ENCODE data around the gene PLXDC2.
"Not testable (repeated sequence)": the region's sequence is repeated elsewhere in the genome, so short reads cannot be mapped to it uniquely, and the experiment has no call there.

Gene PLXDC2

GRCh38 chr10:19979628-19980027, 163.4 kb downstream of the PLXDC2 start:
- DNase-seq (ENCODE audit: low read depth), result no peak

DNA sequence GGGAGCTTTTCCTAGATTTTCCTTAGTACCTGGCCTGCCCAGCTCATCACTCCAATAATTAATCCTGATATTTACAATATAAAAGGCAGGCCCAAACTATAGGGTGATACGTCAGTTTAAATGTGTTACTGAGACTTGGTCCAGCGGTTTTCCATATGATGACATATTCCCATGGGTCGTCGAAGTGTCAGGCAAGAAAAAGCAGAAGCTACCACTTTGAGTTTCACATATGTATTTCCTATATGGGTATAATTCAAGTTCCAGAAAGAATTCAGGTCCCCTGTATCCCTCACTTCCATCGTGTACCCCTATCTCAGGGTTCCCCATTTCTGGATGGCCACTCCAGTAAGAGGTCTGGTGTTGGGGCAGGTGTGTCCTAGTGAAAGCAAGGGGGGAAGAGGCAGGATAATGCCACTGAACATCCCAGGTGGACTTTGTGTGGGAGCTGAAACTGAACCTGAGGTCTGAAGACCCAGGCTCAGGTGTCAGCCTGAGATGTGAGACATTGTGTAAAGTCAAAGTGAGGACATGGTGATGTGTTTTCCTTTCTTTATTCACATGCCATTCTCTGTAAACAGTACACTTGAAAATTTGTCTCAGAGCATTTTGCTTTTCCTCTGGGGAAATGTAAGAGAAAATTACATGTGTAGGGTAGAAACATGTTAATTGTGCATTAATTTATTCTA, 167.8 kb downstream of the PLXDC2 start:
- DNase-seq (ENCODE audit: low read depth), result no peak

DNA sequence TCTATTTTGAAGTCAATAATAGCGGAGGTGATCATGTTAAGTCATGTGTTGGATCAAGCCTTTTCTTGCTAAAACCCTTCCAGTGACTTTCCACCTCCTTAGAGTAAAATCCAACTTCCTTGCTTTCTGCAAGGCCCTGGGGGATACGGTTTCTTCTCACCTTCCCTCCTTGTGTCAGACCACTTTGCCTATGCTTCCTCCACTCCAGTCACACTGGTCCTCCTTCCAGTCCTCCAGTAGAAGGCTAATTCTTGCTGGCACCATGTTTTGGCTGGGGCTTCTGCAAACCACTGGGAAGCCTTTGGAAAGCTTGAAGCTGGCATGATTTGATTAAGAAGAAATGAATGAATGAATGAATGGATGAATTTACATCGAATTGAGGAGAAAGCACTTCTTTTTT, 169.5 kb downstream of the PLXDC2 start:
- DNase-seq (ENCODE audit: low read depth), result no peak

- no peak for DNase-seq (ENCODE audit: low read depth)
Observed at GRCh38 chr10:19986591-19986990, 170.4 kb downstream of the PLXDC2 start.

DNA sequence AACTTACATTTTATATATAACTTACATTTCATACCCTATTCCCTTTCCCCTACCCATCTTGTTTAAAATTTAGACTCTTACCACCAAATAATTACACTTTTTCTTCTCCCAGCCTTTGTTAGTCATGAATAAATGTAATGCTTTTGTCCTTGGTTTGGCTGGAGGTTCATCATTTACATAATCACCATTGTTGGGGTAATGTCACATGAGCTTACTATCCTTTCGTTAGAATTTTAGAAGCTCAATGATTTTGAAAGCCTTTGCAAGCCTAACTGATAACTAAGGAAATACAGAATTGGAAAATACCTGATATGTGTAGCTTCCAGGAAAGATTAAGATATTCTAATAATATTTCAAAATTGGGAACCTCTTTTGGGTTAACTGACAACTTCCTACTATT, 171.7 kb downstream of the PLXDC2 start:
- DNase-seq (ENCODE audit: low read depth), result no peak

DNA sequence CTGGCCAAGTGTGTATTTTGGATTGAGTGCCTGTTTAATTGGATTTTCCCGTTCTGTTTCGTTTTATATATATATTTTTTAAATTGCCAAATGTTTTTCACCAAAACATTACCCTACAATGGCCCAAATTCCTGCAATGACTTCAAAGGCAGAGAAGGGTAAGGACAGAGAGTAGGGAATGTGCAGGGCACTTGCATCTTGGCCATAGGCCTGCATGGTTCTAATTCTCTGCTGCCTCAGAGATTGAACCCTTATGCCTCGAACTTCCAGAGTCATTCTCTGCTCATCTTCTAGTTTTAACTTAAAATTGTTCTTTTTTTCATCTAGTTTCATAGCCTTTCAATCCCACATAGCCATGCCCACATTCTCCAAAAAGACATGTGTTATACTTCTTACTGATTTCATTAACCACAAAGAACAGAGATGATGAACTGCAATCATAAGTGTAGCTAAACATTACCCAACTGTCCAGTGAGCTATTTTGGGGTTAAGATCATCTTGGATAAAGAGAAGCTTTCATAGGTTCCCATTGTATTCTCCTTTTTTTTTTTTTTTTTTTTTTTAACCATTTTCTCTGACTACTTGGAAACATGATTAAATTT, 177.6 kb downstream of the PLXDC2 start:
- no peak for DNase-seq (ENCODE audit: low read depth)

- no peak for DNase-seq (ENCODE audit: low read depth)
Observed at GRCh38 chr10:19998482-19998881, 182.2 kb downstream of the PLXDC2 start.

DNA sequence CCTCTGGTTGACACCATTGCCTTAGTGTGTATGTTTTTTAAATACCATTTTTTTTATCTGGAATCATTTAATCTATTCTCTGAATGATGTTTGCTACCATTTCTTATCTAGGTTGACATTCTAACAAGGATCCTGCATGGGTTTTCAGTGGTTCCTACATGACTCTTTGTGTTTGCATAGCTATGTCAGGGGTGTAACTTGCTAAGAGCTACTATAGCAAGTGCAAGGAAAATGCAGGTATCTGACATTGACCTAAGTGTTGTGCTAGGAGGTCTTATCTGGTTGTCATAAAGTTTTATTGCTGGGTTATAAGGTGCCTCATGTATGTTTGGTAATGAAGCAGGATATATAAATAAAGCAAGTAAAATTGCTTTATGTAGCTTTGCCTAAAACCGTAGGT, 183.2 kb downstream of the PLXDC2 start:
- DNase-seq (ENCODE audit: low read depth), result no peak

- not testable (repeated sequence) for DNase-seq (ENCODE audit: low read depth)
Observed at GRCh38 chr10:20002026-20002425, 185.8 kb downstream of the PLXDC2 start.

DNA sequence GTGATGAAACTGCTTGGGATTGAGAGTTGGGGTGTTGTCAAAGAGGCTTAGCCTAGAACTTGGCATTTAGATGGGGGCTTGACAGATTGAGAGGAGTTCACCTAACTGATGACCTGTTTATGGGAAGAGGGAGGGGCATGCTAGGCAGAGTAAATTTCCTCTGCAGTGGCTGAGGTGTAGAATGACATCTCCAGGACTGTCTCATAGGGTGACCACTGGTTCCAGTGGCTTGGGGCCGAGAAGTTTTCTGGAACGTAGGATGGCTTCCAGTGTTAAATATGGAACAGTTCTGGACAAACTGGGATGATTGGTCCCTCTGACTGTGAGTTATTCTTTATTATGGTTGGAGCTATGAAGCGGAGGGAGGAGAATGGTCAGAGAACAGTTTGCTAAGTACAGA, 186.4 kb downstream of the PLXDC2 start:
- no peak for DNase-seq (ENCODE audit: low read depth)

DNA sequence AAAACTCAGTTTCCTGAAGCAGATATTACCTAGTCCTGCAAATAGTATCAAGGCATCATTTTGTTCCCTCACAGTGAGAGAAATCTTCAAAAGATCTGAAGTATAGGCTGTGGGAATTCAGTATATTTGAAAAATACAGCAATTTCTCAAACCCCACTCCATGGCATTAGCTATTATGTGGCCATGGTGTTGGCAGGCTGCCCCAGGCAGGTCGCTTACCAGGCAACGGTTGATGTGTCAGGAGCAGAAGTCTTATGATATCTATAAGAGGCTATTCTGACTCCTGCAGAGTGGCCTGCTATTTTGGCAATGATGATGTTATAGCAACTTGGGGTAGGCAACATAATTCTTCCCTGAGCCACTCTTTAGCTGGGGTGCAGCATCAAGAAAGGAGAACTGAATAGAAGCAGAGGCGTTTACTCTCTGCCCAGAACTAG, 187.9 kb downstream of the PLXDC2 start:
- no peak for DNase-seq (ENCODE audit: low read depth)

DNA sequence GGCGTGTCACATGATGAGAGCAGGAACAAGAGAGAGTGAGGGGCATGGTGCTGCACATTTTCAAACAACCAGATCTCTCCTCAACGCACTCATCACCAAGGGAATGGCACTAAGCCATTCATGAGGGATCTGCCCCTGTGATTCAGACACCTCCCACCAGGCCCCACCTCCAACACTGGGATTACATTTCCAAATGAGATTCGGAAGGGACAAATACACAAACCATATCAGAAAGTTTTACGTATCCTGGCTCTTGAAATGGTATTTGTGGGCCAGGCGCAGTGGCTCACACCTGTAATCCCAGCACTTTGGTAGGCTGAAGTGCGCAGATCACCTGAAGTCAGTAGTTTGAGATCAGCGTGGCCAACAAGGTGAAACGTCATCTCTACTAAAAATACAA, 189.4 kb downstream of the PLXDC2 start:
- DNase-seq (ENCODE audit: low read depth), result no peak

DNA sequence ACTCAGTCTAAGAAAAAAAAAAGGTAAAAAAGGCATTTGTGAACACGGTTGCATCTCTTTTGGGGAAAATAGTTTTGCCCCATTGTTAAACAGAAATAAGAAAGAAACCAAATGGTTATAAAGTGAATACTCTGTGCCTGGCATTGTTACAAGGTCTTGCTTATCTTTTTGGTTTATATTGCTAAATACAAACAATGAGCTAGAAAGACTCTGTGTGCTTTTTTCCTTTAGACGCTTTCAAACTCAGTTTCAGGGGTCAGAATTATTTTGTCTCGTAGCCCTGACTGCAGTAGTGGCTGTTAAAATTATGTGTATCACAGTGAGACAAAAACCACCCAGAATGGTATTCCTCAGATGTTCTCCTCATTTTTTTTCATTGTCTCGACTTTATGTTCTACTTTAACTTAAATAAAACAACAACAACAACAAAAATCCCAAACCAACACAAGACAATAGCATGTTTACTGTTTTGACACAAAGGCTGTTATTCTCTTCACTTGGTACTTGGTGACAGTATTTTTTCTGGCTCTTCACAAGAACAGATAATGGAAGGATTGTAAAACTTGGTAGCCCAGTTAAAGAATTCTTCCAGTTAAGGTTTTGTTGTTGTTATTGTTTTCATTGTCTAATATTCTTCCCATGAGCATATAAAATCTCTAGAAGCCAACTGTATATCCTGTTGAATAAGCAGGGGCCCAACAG, 190.1 kb downstream of the PLXDC2 start:
- no peak for DNase-seq (ENCODE audit: low read depth)

DNA sequence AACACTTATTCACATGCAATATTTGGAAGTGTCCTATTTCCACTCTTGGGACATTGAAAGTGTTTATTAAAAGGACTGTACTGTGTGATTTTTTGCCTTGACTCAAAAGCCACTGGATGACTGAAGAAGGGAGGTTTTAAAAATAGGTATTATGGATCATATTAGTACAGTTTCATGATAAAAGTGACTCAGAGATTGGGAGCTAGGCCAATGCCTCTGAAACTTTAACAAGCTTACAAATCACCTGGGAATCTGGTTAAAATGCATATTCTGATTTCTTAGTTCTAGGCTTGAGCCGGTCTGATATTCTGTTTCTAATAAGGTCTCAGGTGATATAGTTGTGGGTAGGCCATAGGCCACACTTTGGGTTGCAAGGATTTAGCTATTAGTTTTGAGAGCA, 191.2 kb downstream of the PLXDC2 start:
- DNase-seq (ENCODE audit: low read depth), result peak; percentile 36

GRCh38 chr10:20013991-20014750, 197.9 kb downstream of the PLXDC2 start:
- DNase-seq (ENCODE audit: low read depth), result no peak

- DNase-seq (ENCODE audit: low read depth), result no peak
Observed at GRCh38 chr10:20017961-20018360, 201.7 kb downstream of the PLXDC2 start.

DNA sequence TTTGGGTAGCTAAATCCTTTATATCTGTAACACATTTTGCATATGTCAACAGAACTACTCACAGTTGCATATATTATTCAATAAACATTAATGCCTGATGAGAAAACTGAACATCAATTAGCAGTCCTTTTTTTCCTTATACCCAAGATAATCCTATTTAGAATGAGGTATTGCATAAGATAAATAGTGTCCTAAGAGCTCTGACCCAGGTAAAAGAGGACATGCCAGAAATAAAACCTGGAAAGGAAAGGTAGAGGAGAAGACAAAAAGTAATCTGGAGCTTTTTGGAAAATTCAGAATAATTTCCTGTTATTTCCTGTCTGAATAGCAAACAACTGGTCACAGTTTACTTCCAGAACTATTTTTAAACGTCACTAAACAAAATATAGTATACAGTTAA, 204.4 kb downstream of the PLXDC2 start:
- no peak for DNase-seq (ENCODE audit: low read depth)

DNA sequence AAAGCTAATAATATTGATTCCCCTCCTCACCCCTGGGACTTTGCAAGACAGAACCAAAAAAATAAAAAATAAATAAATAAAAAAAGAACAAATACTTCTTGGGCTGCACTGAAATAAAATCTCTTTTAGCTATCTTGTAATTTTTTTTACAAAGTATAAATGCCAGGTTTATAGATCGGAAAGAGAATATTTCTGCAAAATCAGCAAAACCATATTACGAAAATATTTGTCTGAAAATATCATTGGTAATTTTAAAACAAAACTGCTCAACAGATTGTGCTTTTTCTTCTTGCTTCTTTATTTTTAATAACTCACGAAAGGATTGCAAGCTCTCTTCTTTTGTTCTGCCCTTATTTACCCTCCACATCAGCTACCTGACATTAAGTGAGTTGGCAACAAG, 213.3 kb downstream of the PLXDC2 start:
- DNase-seq (ENCODE audit: low read depth), result no peak

DNA sequence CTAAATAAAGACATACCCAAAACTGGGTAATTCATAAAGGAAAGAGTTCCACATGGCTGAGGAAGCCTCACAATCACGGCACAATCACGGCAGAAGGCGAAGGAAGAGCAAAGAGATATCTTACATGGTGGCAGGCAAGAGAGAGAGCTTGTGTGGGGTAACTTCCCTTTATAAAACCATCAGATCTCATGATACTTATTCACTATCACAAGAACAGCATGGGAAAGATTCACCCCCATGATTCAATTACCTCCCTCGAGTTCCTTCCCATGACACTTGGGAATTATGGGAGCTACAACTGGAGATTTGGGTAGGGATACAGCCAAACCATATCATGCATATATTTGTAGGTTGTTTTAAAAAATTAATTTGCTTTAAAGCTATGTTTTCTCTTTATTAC, 217.2 kb downstream of the PLXDC2 start:
- no peak for DNase-seq (ENCODE audit: low read depth)

GRCh38 chr10:20034732-20035131, 218.5 kb downstream of the PLXDC2 start:
- no peak for DNase-seq (ENCODE audit: low read depth)

- DNase-seq (ENCODE audit: low read depth), result no peak
Observed at GRCh38 chr10:20040012-20040411, 223.8 kb downstream of the PLXDC2 start.

DNA sequence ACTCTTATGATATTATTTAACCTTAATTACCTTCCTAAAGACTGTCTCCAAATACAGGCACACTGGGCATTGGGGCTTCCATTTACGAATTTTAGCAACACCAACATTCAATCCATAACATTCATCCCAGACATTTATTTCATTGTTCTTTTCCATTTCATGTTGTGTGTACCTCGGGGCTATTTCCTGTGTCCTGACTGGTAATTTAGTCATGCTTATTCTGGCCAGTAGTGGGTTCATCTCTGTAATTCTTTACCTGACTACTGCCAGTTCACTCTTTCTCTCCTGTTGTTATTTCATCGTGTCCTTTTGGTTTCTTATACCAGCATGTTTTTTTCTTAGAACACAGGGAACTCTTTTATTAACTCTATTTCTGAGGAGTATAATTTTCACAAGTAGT, 225.7 kb downstream of the PLXDC2 start:
- no peak for DNase-seq (ENCODE audit: low read depth)

DNA sequence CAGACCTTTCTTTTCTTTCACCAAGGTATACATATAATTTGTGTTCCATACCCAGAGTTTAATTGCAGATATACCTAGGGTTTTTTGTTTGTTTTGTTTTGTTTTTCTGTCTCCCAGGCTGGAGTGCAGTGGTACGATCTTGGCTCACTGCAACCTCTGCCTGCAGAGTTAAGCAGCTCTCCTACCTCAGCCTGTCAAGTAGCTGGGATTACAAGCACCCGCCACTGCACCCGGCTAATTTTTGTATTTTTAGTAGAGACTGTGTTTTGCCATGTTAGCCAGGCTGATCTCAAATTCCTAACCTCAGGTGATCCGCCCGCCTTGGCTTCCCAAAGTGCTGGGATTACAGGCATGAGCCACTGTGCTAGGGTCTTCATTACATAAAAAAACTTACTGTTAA, 228.9 kb downstream of the PLXDC2 start:
- not testable (repeated sequence) for DNase-seq (ENCODE audit: low read depth)

Measured in stromal cell of bone marrow (primary cell).